GM03348 (cell line): ENCODE data around the gene DTNB.

Source experiments
- DNase-seq: peaks from one replicate; pipeline ENCODE4 v3.0.0; 2012; ENCODE audit warnings: low spot score

The DTNB gene

DNA sequence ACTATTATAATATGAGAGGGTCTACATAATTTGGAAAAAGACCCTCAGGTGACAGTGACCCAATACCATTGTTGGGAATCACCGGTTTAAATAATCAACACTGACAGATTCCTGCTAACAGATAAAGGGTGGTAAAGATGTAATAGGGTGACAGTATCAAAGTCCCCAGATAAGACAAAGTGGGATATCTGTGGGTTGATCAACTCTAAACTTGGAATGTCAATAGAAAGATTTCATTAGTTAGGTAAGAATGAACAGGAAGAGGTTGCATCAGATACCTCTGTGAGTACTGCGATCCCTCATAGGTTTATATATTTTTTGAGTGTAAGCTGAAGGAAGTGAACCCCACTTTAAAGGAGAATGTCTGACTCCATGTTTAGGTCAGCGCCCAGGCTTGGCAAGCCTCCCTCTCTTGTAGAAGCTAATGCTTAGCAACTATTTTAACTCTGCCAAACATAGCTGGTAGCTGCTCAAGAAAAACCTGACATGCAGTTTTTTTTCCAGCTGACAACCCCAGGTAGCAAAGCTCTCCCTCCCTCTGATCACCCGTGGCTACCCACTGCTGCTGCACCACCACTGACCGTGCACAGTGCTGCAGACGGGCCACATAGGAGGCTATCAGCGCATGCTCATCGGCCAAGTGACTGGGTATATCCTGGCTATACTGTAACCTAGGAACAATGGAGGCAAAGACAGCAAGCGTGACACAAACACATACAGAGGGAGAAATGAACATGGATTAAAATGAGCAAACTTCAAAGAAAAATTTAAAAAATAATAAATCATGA, 218.4 kb downstream of the DTNB start:
- DNase-seq, result no peak

DNA sequence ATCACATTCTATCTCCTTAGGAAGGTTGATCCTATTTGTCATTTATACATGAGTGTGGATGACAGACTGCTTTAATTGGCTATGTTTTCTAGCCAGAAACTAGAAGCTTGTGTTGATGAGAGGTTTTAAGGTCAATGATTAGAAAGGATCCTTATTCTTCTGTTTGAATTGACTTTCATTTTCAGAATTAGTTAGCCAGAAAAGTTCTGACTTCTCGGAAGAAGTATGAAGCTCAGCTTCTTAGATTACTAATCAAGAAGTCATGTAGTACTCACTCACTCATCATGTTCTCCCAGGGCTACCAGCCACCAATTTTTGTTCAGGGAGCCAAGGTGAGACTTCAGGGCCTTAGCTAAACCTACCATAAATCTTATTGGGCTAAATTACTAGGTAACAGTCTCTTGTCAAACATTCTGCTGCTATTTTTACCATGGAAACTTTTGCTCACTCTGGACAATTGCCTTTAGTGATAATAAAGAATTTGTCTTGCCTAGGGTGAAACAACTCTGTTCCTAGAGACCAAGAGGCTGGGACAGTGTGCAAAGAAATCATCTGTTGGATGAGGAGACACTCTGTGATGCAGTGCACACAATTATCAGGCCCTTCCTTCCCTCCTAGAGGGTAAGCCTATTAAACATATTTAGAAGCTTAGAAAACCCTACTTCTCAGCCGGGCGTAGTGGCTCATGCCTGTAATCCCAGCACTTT, 220.0 kb downstream of the DTNB start:
- DNase-seq, result peak; percentile 40

DNA sequence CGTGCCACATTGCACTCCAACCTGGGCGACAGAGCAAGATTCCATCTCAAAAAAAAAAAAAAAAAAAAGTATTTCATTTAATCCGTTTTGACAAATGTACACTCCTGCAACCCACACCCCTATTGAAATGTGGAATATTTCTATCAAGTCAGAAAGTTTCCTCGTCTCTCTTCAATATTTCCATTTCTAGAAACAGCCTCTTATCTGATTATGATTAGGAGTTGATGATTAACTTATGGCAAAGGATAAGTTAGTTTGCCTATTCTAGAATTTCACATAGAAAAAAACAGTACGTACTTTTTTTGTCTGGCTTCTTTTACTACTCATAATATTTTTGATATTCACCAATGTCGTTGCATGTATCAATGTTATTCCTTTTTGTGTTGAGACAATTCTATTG, 224.6 kb downstream of the DTNB start:
- no peak for DNase-seq

DNA sequence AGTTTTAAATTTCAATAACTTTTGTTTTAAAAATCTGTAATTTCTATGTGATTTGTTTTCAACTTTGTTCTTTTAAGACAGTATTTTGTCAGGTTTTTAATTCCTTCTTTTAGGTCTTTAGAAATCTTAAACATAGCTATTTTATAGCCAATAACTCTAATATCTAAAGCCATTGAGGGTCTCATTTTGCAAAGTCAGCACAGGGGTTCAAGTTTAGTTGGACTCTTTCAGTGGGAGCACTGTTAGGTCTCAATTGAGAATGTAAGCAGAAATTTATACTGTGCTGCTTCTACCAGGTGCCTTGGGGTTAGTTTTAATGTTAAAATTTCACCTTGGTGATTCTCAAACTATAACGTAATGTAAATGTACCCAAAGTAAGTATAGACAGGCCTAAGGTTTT, 226.4 kb downstream of the DTNB start:
- DNase-seq, result no peak

DNA sequence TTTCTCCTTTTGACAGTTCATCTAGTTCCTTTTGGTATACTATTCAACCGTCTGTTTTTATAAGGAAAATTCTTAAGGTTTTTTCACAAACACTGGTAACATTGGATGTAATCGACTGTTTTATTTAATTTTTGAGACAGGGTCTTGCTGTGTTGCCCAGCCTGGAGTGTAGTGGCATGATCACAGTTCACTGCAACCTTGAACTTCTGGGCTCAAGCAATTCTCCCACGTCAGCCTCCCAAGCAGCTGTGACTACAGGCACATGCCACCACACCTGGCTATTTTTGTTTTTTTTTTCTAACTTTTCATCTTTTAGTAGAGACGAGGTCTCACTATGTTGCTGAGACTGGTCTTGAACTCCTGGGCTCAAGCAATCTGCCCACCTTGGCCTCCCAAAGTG, 227.3 kb downstream of the DTNB start:
- no peak for DNase-seq

DNA sequence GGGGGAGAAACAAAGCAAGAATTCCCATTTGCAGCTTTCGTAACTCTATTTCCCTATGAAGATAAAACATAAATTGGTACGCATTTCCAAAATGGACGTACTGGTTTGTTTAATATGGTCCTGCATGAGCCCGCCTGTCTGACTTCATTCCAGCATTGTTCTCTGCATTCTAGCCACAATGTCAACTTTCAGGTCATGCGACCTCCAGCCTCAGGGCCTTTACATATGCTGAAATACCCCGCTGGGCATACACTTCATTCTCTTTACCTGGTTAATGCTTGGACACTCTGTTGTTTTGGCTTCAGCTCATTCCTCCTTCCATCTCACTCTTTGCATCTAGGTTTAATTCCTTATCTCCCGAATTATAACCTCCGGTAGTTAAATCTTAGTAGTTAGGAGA, 227.9 kb downstream of the DTNB start:
- DNase-seq, result no peak

DNA sequence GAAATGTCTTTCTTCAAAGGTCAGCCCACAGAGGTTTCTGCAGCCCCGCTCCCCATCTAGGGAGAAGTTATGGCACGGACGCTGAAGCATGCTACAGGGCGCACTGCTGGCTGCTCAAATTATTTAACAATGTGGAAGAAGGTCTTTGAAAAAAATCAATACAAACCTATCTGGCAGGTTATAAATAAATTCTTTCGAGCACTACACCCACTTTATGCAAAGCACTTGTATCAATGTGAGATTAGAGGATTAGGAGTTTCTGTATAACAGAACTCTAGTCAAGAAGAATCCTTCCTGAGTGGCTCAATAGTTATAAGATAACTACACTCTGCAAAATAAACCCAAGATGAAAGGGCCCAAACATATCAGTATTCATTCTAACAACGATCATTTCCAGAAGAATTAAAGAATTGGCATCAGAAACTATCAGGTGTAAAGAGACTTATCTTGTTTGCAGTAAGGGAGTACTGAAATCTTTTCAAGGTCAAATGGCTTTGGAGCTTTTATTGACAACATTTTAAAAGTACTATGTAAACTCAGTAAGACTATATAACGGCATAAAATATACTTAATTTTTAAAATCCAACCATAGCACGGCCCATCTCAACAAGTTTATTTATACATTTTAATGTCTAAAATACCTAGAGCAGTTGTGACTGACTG, 228.6 kb downstream of the DTNB start:
- DNase-seq, result no peak

DNA sequence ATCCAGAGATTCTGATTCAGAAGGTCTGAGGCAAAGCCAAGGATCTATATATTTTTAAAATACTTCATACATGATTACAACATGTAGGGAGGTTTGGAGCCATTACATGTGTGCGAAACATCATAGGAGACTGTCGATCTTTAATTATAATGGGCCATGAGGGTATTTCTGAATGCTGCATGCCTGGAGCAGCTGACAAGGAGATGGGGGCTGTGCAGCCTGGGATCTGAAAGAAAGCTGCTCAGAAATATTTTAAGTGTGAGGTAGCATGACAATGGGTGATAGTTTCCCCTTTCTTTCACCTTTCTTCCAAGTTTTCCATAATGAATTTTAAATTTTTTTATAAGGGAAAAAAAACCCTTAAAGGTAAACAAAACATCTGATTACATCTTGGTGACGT, 229.6 kb downstream of the DTNB start:
- no peak for DNase-seq

DNA sequence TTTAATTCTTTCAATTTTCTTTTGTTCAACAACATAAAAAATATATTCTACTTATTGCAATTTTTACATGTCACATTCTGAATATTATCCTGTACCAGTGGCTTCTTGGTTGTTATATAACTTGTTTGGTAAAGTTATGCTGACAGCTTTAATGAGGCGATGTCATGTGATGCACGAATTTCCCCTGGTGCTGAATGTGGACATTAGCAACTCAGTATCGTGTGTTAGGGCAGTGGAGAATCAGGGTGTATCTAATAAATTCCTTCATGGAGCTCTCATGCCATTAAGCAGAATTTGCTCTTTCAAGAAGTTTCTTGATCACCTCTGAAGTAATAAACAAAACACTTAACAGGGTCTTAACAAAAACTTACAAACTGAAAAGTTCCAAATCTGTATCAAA, 232.0 kb downstream of the DTNB start:
- no peak for DNase-seq

DNA sequence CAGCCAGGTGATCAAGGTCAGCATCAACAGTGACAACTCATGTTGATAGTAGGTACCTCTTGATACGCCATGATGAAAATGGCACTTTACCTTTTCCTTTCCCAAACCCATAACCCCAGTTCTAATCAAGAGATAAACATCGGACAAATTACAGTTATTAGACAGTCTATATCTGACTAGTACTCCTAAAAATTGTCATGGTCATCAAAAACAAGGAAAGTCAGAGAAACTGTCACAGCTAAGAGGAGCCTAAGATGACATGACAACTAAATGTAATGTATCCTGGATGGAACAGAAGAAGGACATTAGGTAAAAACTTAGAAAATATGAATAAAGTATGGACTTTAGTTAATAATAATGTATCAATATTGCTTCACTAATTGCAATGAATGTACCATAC, 234.6 kb downstream of the DTNB start:
- DNase-seq, result no peak

DNA sequence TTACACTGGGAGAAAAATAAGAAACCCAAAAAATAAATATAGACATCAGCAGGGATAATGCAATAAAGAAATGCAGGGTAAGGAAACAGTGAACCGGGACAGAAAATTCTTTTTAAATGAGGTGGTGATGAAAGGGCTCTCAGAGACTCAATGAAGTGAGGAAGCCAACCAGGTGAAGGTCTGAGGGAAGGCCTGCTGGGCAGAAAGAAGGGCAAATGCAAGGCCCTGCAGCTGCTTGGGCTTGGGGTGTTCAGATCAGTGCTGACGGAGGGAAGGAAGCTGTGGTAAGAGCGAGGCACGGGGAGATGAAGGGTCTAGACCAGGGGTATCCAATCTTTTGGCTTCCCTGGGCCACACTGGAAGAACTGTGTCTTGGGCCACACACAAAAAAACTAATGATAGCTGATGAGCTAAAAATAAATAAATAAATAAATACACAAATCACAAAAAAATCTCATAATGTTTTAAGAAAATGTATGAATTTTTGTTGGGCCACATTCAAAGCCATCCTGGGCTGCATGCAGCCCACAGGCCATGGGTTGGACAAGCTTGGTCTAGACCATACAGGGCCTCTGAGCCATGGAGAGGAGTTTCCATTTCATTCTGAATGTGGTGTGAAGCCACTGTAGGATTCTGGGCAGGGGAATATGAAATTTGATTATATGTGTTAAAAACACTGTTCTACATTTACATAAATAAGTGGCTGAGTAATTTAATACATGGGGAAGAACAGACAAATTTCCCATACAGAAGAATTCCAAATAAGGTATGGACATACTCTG, 235.3 kb downstream of the DTNB start:
- no peak for DNase-seq

DNA sequence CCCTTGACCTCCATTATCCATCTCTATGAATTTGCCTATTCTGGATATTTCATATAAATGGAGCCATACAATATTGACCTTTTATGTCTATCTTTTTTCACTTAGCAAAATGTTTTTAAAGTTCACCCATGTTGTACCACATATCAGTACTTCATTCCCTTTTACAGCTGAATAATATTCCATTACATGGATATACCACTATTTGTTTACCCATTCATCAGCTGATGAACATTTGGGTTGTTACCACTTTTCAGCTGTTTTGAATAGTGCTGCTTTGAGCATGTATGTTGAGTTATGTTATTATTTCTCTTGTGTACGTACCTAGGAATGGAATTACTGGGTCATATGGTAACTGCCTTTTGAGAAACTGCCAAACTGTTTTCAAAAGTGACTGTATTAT, 238.0 kb downstream of the DTNB start:
- DNase-seq, result no peak

DNA sequence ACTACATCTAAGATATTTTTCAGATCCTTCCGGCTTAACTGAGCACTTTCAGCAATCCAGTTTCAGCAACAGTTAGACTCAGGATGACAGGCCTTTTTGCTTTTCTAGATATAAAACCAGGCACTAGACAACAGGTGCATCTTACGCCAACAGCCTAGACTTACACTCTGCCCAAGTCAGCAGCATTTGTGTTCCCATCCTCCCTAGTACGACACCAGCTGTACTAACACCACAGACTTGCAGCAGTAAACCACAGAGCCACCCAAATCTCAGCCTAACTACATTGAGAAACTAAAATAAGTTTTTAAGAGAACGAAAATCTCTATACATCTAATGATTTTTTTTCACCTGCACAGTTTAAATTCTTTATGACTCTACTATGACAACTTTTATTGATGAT, 241.8 kb downstream of the DTNB start:
- no peak for DNase-seq

DNA sequence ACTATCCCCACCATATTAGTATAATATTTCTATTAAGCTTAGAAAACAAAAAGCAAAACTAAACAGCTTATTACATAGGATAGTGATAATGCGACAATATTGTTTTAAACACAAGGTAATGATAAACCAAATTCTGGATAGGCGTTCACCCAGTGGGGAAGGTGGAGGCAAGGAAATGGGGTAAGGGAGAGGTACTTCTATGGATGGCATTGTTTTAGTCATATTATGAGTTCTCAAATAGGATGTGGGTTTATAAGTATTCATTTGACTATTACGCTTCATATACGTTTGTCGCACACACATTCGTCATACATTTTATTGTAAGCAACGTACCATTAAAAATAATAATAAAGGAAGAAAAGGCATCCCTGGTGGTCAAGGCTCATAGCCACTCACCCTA, 242.8 kb downstream of the DTNB start:
- DNase-seq, result no peak

DNA sequence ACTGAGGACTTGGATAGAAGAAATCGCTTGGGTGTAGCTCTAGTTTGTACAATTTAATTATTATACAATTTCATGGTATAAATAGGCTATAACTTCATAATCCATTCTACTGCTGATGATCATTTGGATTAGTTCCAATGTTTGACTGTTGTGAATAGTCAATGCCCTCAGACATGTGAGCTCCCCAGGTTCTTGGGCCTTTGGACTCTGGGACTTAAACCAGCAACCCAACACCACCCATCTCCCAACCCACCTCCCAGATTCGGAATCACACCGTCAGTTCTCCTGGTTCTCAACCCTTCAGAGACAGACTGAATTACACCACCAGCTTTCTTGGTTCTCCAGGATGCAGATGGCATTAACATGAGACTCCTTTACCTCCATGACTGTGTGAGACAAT, 247.1 kb downstream of the DTNB start:
- DNase-seq, result no peak

DNA sequence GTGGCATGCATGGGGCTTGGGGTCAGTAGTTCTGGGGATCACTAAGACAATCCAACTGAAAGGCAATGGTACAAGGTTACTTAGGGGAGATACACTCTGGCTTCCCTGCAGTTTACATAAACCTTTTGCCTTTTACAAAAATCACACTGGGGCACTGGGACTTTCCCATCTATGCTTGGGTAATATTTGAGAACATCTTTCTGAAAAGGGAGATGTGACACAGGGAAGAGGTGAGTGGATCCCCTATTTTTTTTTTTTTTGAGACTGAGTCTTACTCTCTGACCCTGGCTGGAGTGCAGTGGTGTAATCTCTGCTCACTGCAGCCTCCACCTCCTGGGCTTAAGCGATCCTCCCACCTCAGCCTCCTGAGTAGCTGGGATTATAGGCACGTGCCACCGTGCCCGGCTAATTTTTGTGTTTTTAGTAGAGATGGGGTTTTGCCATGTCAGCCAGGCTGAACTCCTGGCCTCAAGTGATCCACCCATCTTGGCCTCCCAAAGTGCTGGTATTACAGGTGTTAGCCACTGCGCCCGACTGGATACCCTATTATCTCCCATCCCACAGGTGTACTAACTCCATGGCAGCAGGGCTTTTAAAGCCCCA, 248.8 kb downstream of the DTNB start:
- no peak for DNase-seq

DNA sequence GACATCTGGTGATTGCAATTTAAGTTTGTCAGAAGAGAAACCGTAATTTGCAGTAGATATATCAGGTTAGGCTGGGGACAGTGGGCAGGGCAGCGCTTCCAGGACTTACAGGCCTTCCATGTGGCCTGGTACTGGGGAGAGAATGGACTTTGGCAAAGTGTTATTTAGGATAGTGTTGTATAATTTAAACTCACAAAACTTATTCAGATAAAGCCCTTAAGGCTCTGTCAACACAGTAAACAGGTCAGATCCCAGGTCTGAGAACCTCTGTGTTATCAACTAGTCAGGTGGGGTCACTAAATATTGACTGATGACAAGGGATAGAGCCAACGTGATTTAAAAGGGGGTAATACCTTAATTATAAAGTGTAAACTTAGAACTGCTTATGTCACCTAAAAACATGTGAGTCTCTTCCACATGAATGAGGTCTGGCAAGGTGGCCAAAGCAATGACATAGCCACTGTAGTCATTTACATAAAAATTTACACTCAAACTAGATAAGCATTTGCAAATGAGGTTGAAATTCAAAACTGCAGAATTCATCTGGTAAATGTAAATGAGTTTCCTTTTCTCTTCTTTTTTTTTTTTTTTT, 251.5 kb downstream of the DTNB start:
- no peak for DNase-seq

DNA sequence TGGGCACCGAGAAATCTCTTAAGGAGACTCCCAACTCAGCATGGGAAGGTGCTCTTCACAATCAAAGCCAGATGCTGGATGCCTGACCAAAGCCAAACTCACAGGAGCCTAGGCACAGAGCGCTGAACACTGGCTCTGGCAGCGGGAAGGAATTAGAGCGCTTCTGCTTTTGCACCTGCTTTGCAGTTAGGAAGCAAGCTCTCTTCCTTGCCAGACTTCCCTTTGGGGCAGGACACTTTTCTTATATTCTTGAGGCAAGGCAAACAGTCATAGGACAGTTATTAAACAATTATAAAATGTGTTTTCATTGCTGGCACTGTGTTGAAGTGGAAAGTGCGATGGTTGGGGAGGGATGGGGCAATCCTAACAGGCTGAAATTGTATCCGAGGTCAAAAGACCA, 252.1 kb downstream of the DTNB start:
- no peak for DNase-seq

DNA sequence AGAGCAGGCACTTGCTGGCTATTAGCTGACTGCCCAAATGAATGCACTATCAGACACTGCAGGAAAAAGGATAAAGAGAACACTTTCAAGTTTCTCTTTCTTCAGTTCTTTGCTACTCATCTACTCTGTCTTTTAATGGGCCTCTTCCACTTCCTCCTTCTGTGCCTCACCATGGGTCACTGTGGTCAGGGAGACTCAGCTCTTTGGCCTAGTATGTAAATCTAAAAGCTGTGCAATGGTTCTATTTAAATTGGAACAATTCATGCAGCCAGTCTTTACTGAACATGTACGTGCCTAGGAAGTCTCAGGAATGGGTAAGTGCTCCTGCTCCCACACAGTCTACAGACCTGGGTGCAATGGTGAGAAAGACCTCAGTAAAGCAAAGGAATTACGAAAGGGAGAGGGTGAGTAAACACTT, 252.5 kb downstream of the DTNB start:
- no peak for DNase-seq

DNA sequence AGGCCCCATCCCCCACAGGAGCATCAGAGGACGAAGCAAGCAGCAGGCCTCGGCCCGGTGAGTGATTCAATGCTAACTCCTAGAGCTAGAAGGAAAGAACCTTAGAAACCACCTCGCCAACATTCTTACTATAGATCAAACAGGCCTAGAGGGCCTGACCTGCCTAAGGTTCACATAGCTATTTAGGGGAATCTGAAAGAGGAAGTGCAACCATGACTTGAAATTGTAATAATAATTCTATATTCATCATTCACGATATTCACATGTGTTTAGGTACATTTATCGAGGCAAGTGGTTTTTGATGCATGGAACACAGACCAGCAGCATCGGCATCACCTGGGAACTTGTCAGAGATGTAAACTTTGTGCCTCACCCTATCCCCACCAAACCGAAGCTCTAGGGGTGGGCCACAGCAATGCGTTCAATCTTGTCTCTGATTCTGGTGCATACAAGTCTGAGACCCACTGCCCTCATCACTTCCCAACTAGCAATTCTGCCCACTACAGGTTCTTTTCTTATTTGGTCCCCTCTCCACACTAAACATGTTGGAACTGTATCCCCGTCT, 253.6 kb downstream of the DTNB start:
- no peak for DNase-seq

DNA sequence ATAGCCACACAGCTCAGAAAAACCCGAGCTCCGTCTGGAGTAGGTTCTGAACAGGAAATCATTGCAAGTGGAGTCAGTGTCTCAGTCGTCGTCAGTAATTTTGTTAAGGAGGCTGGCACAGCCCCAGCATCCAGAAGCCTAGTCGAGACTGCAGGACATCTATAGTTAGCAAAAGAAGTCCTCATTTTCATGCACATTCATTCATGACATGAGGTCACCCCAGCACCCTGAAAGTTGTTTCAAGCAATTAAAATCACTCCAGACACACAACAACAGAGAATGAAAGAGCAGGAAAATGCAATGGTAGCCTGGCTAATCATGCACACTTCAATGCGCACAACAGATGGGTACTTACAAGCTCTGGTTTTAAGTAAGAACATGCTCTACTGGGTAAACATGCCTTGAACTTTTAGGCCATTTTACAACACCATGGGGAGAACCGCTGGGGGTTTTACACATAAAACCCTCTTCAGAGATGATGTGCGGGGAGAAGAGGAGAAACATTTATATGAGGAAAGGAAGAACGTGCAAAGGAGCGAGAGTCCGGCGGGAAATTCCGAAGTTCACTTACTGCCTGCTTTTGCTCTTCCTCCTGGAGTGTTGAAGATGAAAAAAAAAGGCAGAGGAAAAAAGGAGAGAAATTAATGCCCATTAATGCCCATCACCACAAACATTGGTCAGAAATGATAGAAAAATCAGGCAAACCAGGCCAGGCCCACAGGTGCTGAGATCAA, 254.3 kb downstream of the DTNB start:
- peak; percentile 11 for DNase-seq
